GM18858 (cell line): ENCODE measurements around the gene AGR2.
"Not testable (repeated sequence)": the region's sequence is repeated elsewhere in the genome, so short reads cannot be mapped to it uniquely, and the experiment has no call there.

Experiments
- ATAC-seq: cut with Tn5 transposase; IDR thresholded peaks from one replicate; pipeline ENCODE4 v1.9.1; 2021; ENCODE audit not compliant: unreplicated experiment

The AGR2 gene

DNA sequence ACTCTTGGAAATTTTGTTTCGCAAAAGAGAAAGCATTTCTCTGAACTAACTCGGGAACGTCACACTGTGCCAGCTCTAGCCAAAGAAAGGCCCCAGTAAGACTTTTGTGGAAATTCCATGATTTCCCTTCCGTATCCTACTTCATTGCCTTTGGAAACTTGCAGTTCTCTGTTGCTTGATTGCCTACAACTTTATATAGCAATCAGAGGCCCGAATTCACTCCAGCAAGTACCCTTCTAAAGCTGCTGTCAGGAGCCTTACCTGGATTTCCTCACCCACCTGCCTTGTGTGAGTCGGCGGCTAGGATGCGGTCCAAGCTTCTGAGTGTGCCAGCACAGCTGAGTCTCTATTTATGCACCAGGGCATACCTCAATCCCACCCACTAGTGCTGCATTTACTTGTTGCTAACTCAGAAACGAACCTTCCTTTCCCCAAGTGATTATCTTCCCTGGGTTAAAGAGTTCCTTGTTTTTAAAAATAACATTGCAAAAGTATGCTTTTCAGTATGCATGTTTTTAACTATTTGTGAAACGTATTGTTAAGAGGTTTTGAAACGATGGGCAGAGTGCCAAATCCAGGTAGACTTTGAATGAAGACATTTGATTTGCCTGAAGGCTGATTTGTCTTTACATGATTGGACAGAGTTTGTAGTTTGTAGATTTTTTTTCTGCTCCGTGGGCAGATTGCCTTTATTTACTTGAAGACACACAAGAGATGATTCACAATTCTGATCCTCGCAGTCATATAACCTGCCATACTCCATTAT is at the start of gene AGR2:
Gene AGR2 (minus strand): TSS at position 326 of the 766 bp plus-strand sequence. CDS start 3,203 bp downstream, outside the sequence.
- ATAC-seq, result no peak

GRCh38 chr7:16853189-16853588 is 48.4 kb upstream of the AGR2 start:
- ATAC-seq, result not testable (repeated sequence)

DNA sequence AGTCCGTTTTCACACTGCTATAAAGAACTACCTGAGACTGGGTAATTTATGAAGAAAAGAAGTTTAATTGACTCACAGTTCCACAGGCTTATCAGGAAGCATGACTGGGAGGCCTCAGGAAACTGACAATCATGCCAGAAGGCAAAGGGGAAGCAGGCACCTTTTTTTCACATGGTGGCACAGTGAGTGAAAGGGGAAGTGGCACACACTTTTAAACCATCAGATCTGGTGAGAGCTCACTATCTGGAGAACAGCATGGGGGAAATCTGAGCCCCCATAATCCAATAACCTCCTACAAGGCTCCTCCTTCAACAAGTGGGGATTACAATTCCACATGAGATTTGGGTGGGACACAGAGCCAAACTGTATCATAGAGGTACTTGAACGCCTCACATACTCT is 47.0 kb upstream of the AGR2 start:
- ATAC-seq, result no peak

DNA sequence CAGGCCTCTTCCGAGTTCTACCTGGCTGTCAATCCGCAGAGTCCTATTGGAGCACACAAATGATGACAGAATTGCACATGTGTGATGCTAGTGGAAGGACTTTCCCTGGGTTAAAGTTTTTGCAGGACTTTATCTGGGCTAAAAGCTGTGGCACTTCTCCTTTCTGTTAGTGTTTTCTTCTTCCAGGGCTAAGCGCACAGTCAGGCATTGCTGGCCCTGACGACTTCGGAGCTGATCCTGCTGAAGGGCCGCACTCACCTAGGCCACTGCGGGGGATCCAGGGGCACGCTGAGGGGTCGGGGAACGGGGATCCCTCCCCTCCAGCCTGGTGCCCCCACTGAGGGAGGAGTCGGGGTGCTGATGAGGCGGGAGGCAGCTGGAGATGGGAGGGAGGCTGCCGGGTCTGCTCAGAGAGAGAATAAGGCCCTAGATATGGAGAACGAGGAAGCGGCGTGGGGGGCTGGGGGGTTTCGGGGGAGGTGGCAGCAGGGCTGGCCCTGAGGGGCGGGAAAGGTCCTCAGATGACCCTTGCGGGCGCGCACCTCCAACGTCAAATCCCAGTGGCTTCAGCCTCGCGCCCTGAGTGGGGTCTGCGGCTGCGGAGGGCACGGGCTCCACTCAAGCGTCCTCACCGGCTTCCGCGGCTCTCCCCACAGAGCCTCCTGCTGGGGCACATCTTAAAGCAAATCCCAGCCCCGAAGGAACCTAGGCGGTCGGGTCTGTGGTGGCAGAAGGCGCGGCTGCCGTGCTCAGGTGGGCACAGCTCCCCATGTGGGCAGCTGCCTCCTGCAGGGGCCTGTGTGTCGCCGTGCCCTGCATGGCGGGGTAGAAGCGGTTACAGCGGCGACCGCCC is 46.0 kb upstream of the AGR2 start:
- ATAC-seq, result no peak

GRCh38 chr7:16849296-16850148 is 44.7 kb upstream of the AGR2 start:
- ATAC-seq, result no peak

DNA sequence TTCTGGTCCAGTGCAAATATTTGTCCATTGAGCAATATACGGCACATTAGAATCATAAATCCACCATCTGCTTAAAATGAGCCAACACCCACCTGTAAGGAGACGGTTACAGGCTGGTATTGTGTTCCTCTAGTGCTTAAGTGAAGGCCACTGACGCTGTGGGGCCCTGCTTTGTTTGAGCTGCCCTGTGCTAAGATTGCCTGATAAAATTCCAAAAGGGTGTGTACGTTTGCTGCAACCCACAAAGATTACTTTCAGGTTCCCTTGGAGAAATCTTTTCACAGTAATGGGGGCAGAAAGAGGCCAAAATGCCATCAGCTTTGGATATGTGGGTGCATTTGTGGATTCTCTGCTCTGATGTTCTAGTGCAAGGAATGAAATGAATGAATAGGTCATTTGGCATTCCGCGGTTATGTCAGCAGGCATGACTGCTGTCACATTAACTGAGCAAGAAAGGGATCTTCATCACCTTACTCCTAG is 42.6 kb upstream of the AGR2 start:
- ATAC-seq, result no peak

DNA sequence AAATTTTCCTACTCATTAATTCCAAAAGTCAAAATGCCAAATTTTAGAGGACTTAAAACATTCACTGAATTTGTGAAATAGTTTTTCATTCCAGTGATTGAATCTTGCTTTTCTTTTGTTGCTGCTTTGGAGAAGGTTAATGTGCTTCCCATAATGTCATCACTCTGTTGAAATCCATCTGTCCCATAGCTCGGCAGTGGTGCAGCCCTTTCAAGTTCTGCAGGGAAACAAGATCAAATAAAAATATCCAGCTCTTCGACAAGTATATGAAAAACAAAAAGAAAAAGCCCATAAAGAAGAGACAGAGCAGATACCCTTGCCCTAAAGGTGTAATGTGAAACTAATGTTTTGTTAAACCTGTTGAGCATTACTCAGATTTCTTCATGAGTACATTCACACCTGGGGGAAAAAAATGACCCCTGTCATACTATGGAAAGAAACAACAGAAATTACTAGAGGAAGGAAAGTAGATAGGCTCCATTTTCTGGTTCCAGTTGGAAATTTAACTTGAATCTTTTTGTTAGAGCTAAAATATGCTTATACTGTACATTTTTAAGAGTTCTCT is 41.9 kb upstream of the AGR2 start:
- no peak for ATAC-seq

- no peak for ATAC-seq
Measured at GRCh38 chr7:16845746-16846145, 40.9 kb upstream of the AGR2 start.

DNA sequence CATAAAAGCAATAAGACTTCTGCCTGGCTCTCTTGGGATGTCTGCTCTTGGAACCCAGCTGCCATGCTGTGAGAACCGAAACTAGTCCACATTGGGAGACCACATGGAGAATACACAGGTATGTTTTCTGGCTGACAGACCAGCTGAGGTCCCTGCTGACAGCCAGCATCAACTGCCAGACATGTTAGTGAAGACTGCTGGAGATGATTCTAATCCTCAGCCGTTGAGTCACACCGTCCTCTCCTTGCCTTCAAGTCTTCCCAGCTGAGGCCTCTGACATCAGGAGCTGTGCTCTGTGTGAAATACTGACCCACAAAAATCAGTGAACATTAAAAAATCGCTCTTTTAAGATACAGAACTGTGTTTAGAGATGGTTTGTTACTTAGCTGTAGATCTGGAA is 36.9 kb upstream of the AGR2 start:
- no peak for ATAC-seq

- no peak for ATAC-seq
Measured at GRCh38 chr7:16840094-16840493, 35.3 kb upstream of the AGR2 start.

GRCh38 chr7:16839646-16840045 is 34.8 kb upstream of the AGR2 start:
- no peak for ATAC-seq

- no peak for ATAC-seq
Measured at GRCh38 chr7:16838891-16839290, 34.1 kb upstream of the AGR2 start.

DNA sequence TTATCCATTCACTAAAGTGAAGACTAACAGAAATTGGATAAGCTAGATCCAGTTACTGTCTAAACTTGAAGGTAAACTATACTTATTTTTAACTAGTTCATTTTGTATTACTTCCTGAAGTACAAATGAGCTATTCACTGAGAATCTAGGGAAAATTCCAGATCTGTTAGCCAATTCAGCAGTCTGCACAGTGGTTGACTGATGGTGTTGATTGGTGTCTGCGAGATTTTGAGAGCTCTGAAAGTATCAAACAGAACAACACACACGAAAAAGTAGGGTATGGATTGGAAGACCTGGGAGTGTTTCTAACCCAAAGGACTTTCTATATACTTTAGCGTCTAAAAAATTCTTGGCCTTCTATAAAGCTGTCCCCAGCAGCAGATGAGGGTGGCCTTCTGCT is 33.6 kb upstream of the AGR2 start:
- ATAC-seq, result no peak

GRCh38 chr7:16836481-16836880 is 31.7 kb upstream of the AGR2 start:
- no peak for ATAC-seq

GRCh38 chr7:16833373-16833772 is 28.6 kb upstream of the AGR2 start:
- ATAC-seq, result no peak

GRCh38 chr7:16826060-16826459 is 21.3 kb upstream of the AGR2 start:
- ATAC-seq, result no peak

- ATAC-seq, result no peak
Measured at GRCh38 chr7:16822029-16822428, 17.2 kb upstream of the AGR2 start.

DNA sequence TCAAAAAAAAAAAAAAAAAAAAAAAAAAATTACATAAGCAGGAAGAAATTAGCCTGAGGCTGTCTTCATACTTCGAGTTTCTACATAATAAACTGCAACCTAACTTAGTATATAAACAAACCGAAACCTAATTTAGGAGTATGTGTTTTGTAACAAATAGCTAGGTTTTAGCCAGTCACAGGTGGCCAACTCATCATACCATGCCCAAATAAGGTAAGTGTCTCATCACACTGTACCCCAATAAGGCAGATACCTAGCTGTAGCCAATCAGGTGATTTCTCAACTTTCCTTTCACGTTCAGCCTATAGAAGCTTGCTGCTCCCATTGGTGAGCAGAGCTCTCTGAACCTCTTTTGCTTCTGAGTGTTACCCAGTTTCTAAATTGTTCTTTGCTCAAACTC is 13.9 kb upstream of the AGR2 start:
- ATAC-seq, result no peak

DNA sequence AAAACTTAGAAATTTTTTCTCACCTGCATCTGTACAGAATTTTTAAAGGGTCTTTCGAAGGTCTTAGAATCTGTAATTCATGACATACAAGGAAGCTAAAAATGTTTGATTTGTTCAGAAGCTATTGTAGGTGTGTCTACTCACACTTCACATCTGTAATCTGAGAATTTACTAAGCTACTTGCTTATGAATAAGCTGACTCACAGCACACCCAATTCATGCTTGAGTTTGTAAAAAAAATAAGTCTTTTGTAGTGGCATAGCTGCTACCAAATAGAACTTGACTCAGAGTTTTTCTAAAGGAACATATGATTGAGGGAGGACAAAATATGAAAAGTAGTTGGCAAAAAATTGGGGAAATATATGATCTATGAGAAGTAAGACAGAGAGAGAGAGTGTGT is 12.7 kb upstream of the AGR2 start:
- ATAC-seq, result no peak

GRCh38 chr7:16816824-16817223 is 12.0 kb upstream of the AGR2 start:
- ATAC-seq, result no peak

DNA sequence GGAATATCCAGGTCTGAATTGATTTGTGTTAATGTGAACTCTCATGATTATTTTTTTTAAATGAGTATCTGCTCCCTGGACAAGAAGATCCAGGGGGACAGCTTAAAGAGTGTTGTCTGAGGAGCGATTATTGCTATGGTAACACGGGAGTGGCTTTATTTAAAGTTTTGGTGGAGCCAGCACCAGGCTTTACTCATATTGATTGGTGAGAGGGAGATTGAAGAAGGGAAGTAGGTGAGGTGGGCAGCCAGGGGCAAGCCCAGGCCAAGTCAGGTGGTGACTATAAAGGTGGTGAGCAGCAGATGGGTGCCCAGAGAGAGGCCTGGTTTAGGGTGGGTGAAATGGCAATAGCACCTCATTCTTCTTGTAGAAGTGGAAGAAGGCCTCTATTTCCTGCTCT is 10.2 kb upstream of the AGR2 start:
- no peak for ATAC-seq
